ENCODE results near the gene URB2.
"Not testable (repeated sequence)": the region's sequence is repeated elsewhere in the genome, so short reads cannot be mapped to it uniquely, and the experiment has no call there.

Gene URB2

DNA sequence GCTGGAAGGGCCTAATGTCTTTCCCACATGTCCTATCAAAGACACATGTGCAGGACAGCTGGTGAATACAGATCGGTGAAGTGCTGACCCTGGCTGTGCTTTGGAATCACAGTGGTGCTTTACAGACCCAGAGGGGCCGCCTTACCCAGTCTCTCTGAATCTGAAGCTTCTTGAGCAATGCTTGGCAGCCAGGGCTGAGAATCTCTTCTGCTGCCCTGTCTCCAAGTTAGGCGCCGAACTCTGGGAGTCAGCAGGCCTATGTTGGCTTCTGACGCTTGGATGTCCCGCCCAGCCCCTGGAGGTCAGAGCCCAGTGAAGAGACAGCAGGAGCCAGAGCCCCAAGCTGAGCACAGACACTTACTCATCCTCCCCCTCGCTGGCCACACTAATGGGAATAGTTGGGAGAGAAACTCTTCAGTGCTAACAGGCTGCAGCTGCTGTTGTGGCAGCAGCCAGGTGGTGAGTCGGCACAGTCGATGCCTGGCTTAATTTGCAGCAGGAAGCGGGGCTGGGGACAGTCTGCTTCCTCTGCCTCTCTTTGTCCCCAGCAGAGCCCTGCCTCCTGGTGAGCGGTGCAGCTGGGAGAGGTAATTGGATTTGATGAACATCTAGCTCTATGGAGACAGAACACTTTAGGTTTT lies 68.1 kb downstream of the URB2 start:
- no peak for DNase-seq

DNA sequence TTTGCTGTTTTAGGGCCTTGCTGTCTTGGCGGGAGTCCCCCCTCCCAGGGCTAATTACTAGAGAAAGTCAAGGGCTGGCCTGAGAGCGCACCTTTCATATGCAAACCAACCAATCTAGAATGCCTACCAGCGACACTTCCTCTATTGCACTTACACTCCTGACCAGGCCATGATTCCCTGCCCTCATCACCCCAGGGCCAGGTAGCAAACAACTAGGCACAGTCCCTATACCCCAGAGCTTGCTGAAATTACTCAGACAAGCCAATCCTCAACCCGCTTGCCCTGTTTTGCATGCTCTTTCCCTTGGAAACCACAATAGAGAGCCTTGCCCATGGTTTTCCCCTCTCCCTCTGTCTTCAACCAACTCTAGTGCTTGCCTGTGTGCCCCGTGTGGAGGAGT lies 70.3 kb downstream of the URB2 start:
- no peak for DNase-seq

DNA sequence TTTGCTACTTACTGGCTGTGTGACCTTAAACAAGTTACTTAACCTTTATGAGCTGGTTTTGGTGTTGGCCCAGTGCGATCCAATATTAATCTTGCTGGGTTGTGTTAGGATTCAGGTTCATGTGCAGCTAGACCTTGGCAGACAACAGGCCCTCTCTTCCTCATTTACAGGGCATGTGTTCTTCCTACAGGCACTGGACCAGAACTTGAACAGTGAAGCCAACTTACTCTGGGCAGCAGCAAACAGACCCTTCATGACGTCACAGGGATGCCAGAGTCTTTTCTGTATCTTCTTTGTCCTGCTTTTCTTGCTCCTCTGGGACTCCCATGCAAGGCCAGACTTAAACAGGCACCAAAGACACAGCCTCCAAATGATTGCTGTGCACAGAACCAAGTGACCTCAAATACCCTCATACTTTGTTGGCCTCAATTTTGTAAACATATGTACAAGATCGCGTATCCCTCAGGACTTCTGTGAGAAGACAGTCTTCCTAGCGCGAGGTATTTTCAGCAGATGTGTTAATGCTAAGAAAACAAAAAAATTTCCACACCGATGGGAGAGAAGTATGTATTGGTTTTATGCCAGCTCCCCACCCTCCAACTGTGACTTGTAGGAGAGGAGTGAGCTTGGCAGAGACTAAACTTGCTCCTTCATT lies 73.7 kb downstream of the URB2 start:
- no peak for DNase-seq

DNA sequence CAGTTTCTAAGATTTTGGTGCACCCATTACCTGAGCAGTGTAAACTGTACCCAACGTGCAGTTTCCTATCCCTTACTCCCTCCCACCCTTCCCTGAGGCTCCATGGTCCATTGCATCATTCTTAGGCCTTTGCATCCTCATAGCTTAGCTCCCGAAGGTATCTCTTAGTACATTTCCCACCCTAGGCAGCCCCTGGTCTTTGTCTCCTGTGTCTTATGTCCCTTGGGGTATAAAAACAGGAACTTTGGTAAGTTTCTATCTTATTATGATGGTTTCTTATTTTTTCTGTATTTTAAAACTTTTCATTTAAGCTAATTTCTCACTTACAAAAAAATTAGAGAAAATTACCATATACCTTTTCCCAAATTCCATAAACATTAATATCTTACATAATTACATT lies 78.1 kb downstream of the URB2 start:
- no peak for DNase-seq

DNA sequence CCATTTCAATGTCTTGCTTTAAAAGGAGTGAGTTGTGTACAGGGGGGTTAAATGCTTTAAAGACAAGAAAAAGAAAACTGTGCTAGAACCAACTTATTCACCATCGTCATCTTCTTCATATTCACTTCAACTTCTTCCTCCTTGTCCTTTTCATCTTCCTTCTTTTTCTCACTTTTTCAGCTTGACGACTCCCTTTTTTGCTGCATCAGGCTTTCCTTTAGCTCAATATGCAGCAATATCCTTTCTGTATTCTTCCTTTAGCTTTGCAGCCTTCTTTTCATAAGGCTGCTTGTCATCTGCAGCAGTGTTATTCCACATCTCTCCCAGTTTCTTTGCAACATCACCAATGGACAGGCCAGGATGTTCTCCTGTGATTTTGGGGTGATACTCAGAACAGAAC lies 79.1 kb downstream of the URB2 start:
- not testable (repeated sequence) for DNase-seq

DNA sequence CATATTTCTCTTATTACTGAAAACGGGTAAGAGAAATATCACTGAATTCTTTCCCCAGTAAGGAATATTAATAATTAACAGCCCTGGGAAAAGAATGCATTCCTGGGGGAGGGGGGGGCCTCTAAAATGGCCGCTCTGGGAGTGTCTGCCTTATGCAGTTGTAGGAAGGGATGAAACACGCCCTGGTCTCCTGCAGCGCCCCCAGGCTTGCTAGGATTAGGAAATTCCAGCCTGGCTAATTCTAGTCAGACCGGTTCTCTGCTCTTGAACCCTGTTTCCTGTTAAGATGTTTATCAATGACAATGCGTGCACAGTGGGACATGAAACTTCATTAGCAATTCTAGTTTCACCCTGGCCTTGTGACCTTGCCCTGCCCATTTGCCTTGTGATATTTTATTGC lies 81.1 kb downstream of the URB2 start:
- DNase-seq = not testable (repeated sequence)

DNA sequence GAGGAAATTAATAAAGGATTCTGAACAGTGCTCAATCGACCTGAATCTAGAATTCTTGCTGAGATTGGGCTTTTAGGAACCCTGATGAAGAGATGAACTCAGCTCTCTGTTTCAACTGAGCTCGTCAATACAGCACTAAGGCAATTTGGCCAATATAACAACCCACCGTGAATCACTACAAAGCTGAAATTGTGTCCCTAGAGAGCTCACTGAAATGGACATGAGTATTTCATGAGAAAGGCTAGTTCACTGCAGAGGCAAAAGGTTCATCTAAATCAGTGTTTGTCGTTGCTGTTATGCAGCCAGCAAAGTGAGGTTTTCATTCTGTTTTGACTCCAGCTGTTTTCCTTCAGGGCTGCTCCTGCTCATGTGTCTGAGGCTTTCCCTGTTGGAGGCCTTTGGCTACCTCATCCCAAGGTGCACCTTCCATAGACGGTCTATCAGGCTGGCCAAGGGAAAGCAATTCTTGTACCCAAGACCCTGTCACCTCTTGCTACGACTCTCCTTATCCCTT lies 83.5 kb downstream of the URB2 start:
- DNase-seq = no peak
